Skeletal muscle satellite cell (primary cell): ENCODE results near the gene TRIO.

Source experiments
- H3K27me3 ChIP-seq: 2 replicates; pipeline ENCODE4 v1.7.0; 2013; ENCODE audit warnings: low read length; ENCODE audit not compliant: control insufficient read depth, insufficient read depth
- H3K36me3 ChIP-seq: 2 replicates; pipeline ENCODE4 v1.7.0; 2013; ENCODE audit warnings: mild to moderate bottlenecking, control low read depth, low read length; ENCODE audit not compliant: insufficient read depth
- H3K4me1 ChIP-seq: 2 replicates; pipeline ENCODE4 v1.7.0; 2013; ENCODE audit warnings: low read length; ENCODE audit not compliant: control insufficient read depth, insufficient read depth
- H3K4me2 ChIP-seq: 2 replicates; pipeline ENCODE4 v1.7.0; 2013; ENCODE audit warnings: mild to moderate bottlenecking, low read length
- H3K4me3 ChIP-seq: 2 replicates; pipeline ENCODE4 v1.7.0; 2013; ENCODE audit warnings: low read length
- H3K9ac ChIP-seq: 2 replicates; pipeline ENCODE4 v1.7.0; 2013; ENCODE audit warnings: mild to moderate bottlenecking, low read depth, low read length, moderate library complexity
- H3K9me3 ChIP-seq: replicated peaks from 2 replicates; pipeline ENCODE4 v1.7.0; 2013; ENCODE audit warnings: mild to moderate bottlenecking, control low read depth, low read length

The TRIO gene

DNA sequence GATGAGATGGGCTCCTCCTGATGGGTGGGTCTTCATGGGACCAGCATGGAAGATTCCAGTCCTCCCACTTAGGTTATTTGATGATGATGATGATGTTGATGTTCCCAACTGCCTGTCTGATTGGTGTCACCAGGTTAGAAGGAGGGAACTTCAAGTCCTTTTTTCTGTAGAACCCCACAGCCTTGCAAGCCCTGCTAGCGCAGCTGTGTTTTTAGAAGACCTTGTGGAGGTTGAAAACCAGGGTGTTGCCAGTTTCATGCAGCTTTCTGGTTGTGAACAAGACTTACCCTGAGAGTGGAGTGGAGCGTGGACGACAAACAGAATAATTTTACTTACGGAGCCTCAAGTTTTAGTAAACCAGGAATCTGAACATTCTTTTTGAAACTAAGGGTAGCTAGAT is 83.0 kb downstream of the TRIO start:
- Histone ChIP-seq H3K4me2 (no peak overlapping the region), H3K36me3 (peaks cover 33% of the 10 kb centered on the region), H3K4me1 (peaks cover 69% of the 10 kb centered on the region), H3K27me3 (no peaks in the 10 kb centered on the region), H3K9ac (no peak overlapping the region), H3K9me3 (no peaks in the 10 kb centered on the region), H3K4me3 (no peak overlapping the region)

DNA sequence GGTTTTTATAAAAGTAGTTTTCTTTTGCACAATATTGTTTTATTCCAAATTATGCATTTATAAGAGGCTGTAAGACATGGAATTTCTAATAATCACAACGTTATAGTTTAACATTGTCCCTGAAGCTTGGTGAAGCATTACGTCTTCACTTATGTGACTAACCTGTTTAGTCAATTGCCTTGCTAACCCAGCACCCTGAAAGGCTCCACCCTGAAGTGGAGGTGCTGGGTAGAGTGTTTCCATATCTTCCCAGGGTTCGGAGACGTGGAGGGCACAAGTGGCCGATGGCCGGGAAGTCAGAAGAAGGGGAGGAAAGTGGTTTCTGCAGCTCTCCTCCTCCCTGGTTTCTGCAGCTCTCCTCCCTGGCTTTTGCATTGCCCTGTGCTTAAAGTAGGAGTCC is 83.4 kb downstream of the TRIO start:
- Histone ChIP-seq H3K4me1 (peaks cover 69% of the 10 kb centered on the region), H3K4me3 (no peak overlapping the region), H3K27me3 (no peaks in the 10 kb centered on the region), H3K9ac (no peak overlapping the region), H3K36me3 (peaks cover 29% of the 10 kb centered on the region), H3K4me2 (no peak overlapping the region), H3K9me3 (no peaks in the 10 kb centered on the region)

DNA sequence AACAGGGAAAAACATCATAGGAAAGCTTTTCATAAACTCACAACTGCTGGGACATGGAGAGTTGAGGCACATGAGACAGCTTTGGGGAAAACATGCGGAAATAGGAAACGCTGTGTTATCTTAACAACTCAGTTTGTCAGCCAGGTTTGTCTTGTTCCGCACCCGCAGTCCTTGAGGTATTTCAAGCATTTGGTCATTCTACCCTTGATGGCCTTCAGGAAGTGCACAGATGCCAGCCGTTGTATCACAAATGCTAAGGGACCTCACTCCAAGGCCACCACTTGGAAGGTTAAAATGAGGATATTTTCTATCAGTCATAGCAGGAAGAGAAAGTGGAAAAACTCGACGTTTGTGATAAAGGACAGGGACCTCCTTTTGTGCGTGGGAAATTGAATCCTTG is 83.8 kb downstream of the TRIO start:
- Histone ChIP-seq H3K9ac (no peak overlapping the region), H3K36me3 (peaks cover 24% of the 10 kb centered on the region), H3K9me3 (no peaks in the 10 kb centered on the region)

DNA sequence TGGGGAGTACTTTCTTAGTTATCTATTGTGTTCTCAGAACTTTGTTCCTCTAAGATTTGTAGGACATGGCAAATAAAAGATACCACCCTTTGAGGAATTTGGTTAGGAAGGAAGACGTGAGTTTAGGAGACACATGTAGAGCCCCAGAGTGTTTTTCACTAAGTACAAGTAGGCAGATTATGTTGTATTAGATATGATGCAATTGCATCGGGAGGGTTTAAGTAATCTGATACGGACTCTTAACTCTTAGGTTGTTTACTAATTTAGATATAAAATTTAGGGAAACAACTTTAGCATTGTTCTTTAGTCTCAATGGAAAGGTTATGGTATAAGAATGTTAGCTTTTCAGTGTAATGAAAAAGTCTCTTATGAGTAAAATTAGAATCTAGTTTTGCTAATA is 84.4 kb downstream of the TRIO start:
- peaks cover 73% of the 10 kb centered on the region for H3K4me1 ChIP-seq
- H3K4me3 ChIP-seq, result no peak overlapping the region
- H3K27me3 ChIP-seq, result no peaks in the 10 kb centered on the region
- no peak overlapping the region for H3K4me2 ChIP-seq
- H3K9ac ChIP-seq, result no peak overlapping the region
- peaks cover 20% of the 10 kb centered on the region for H3K36me3 ChIP-seq
- H3K9me3 ChIP-seq, result no peaks in the 10 kb centered on the region

More for the DNA sequence above, 83.8 kb downstream of the TRIO start:
- Histone ChIP-seq H3K4me1 (peaks cover 73% of the 10 kb centered on the region), H3K4me3 (no peak overlapping the region), H3K4me2 (no peak overlapping the region), H3K27me3 (no peaks in the 10 kb centered on the region)

DNA sequence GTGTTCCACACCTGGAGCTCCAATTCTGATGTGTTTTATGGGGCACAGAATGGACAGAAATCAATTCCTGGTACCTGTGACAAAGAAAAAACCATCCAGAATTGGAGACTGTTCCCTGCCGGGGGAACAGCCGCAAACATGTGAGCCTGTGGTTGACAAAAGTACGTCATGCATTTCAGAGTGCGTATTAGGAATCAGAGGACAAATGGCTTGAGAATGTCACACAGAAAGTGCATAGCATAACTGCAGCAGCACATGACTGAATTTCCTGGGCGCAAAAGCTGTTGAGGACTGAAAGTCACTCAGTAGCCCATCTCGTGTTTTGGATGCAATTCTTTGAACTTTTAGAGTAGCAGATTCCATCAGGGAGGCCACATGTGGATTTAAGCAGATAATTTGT is 85.1 kb downstream of the TRIO start:
- Histone ChIP-seq H3K36me3 (peaks cover 13% of the 10 kb centered on the region), H3K4me1 (peaks cover 66% of the 10 kb centered on the region), H3K9me3 (no peaks in the 10 kb centered on the region), H3K4me3 (no peak overlapping the region), H3K9ac (no peak overlapping the region), H3K4me2 (no peak overlapping the region), H3K27me3 (no peaks in the 10 kb centered on the region)

DNA sequence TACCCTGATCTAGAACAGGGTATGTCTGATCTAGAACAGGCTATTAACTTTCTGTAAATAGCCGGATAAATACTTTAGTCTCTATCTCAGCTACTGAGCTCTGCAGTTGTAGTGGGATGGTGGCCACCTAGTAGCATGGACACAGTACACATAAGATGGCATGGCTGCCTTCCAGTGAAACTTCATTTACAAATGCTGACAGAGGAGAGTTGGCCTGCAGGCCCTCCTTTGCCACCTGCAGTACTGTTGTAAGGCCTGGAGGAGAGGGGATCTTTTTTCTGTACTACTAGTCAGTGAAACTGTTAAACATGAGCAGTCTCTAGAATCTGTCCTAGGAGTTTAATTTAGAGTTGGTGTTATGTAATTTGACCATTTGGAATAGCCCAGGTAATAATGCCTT is 86.0 kb downstream of the TRIO start:
- Histone ChIP-seq H3K4me1 (peaks cover 69% of the 10 kb centered on the region), H3K9ac (no peak overlapping the region), H3K4me2 (no peak overlapping the region), H3K36me3 (peaks cover 9% of the 10 kb centered on the region), H3K9me3 (no peaks in the 10 kb centered on the region), H3K27me3 (no peaks in the 10 kb centered on the region), H3K4me3 (no peak overlapping the region)

DNA sequence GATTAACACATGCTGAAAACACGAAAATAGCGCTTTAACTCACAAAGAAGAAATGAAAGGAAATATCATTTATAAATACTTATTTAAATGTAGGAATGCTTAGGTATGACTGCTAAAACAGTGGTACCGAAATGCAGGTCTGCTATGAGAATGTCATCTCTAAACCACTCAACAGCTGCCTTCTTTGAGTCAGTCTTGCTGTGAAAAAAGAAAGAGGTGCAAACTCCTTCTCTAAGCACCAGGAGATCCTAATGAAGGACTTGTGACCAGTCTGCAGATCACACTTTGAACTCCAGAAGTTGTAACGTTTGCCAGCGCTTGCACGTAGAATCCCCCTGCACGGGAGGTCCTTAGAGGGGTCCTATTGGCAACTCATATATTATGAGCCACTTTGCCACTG is 86.6 kb downstream of the TRIO start:
- Histone ChIP-seq H3K4me3 (no peak overlapping the region), H3K27me3 (no peaks in the 10 kb centered on the region), H3K4me2 (no peak overlapping the region), H3K36me3 (peaks cover 9% of the 10 kb centered on the region), H3K9ac (no peak overlapping the region), H3K9me3 (no peaks in the 10 kb centered on the region), H3K4me1 (peaks cover 73% of the 10 kb centered on the region)

DNA sequence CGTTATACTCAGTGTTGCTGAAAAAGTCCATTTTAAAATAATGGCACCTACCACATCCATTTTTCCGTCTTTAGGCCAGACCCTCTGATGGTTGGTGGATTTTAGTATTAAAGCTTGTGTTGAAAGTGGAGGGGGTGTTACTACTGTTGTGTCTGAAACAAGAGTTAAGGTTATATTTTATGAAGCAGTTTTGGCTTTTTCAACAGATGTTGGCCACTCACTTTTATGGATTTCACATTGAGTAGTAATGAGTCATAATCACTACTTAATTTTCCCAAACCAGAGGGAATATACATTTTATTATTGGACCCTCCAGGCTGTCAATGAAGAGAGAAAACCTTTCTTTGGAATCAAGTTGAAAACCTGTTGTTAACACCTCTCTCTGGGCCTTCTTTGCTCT is 88.0 kb downstream of the TRIO start:
- peaks cover 3% of the 10 kb centered on the region for H3K36me3 ChIP-seq
- peaks cover 77% of the 10 kb centered on the region for H3K4me1 ChIP-seq
- no peaks in the 10 kb centered on the region for H3K9me3 ChIP-seq
- H3K9ac ChIP-seq, result no peak overlapping the region
- no peaks in the 10 kb centered on the region for H3K27me3 ChIP-seq
- H3K4me3 ChIP-seq, result no peak overlapping the region
- H3K4me2 ChIP-seq, result peak overlapping the region; percentile 26

DNA sequence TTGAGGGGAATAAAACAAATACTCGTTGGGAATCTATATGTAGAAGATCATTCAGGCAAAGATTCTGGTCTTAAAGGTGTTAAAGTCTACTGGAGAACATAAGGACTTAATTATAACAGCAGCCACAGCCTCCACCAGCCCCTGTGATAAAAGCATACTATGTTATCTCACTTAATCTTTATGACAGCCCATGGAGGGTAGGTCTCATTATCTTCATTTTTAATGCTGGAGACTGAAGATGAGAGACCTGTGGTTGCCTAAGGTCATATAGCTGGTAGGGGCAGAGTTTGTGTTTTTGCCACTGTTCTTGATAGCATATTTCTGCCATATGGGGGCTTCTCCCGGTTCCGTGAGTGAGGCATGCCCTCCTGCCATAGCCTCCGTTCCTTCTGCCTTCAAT is 88.7 kb downstream of the TRIO start:
- no peak overlapping the region for H3K4me3 ChIP-seq
- H3K4me2 ChIP-seq, result no peak overlapping the region
- H3K4me1 ChIP-seq, result peaks cover 78% of the 10 kb centered on the region
- no peaks in the 10 kb centered on the region for H3K9me3 ChIP-seq
- H3K36me3 ChIP-seq, result peaks cover 3% of the 10 kb centered on the region
- H3K27me3 ChIP-seq, result no peaks in the 10 kb centered on the region
- no peak overlapping the region for H3K9ac ChIP-seq

DNA sequence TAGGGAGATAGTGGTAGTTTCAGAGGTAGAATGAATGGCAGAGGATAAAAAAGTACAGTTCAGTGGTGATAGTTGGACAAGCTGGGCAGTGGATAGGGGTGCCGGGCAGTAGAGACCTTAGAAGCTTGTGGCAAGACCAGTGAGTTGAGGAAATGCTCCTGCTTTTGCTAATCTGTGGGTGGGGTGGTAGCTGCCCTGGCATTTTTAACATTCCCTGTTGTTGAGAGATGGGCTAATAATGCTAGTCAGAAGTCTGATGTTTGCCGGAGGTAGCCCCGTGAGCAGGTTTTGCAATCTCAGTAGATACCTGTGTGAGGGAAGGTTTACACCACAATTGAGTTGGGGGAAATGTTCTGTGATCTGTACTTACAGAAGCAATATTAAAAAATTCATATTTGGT is 91.1 kb downstream of the TRIO start:
- Histone ChIP-seq H3K4me2 (peak overlapping the region; percentile 2), H3K27me3 (no peaks in the 10 kb centered on the region), H3K36me3 (no peaks in the 10 kb centered on the region), H3K4me1 (peaks cover 79% of the 10 kb centered on the region), H3K9ac (peak overlapping the region; percentile 13), H3K9me3 (no peaks in the 10 kb centered on the region), H3K4me3 (no peak overlapping the region)

DNA sequence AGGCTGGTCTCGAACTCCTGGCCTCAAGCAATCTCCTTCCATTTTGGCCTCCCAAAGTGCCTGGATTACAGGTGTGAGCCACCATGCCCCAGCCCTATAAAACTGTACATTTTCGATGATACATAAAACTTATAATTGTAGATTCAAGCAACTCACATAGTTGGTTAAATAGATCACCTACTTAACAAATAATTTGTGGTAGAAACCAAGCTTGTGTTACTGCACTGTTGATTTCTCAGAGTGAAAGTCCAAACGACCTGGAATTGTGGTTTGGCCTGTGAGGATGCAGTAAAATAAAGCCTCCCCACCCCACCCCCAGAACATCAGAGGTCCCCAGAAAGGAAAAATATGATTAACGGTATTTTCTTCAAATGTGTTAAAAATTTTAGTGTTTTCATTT is 92.7 kb downstream of the TRIO start:
- H3K4me1 ChIP-seq, result peaks cover 80% of the 10 kb centered on the region
- no peaks in the 10 kb centered on the region for H3K9me3 ChIP-seq
- H3K4me3 ChIP-seq, result no peak overlapping the region

DNA sequence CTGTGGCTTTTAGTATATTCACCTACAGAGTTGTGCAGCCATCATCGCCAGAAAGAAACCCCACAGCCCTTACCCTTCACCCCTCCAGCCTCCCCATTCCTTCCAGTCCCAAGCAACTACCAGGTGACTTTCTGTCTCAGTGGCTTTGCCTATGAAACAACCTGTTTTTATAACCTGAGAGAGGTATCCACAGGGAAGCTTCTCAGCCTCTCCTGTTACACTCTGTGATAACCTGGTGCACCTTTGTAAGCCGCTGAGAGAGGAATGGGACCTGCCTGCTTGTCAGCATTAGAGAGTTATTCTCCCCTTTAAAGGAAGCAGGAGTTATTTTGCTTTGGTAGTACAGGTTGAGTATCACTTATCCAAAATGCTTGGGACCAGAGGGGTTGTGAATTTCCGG is 93.6 kb downstream of the TRIO start:
- peaks cover 79% of the 10 kb centered on the region for H3K4me1 ChIP-seq
- peaks cover 5% of the 10 kb centered on the region for H3K36me3 ChIP-seq
- H3K9ac ChIP-seq, result no peak overlapping the region
- H3K4me2 ChIP-seq, result peak overlapping the region; percentile 34
- H3K9me3 ChIP-seq, result no peaks in the 10 kb centered on the region
- no peaks in the 10 kb centered on the region for H3K27me3 ChIP-seq
- H3K4me3 ChIP-seq, result no peak overlapping the region

More for the DNA sequence above, 92.7 kb downstream of the TRIO start:
- H3K9ac ChIP-seq, result no peak overlapping the region
- no peak overlapping the region for H3K4me2 ChIP-seq
- no peaks in the 10 kb centered on the region for H3K27me3 ChIP-seq
- H3K36me3 ChIP-seq, result peaks cover 5% of the 10 kb centered on the region
